ENCODE measurements around the gene LRP11.
"Not testable (repeated sequence)": the region's sequence is repeated elsewhere in the genome, so short reads cannot be mapped to it uniquely, and the experiment has no call there.

The LRP11 gene

DNA sequence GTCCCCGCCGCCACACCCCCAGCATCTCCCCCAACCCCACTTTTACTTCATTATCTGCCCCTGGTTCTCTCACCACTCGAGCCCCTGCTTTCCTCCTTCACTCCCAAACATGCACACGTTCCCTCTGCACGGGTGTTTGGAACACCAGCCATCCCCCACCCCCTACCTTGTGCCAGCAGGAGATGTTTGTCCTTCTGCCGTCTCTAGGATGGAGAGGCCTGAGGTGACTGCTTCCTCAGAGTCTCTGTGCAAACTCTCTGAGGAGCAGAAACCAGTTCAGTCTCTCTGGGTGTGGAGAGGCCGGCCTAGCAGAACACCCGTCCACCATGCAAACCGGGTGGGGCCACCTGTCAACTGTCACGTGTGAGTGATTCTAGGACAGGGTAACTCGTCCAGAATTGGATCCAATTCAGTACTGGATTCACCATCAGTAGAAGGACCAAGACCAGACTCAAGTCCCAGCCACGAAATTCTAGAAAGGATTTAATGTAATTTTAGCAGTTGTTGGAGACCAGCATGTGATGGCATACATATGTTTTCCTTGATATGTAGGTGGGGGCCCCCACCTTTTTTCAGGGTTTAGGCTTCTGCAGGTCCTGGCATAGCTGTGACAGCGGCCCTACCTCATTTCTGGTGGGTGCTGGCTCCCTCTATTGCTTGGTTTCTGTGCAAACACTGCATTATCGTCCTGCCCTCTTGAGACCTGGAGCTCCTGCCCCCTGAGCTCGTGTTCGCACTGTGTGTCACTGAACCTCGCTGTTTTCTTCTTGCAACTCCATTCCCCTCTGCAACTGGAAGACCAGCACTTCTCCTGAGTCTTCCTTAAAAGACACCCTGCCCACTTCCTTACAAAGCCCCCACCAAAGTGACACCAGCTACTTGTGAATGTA is 33.9 kb upstream of the LRP11 start, which contains the start of gene RAET1E:
Gene RAET1E, minus strand, starts transcription at position 259 of the 890 bp plus-strand sequence. CDS start 7,212 bp downstream, outside the sequence.
- DNase-seq (ENCODE audit: low read depth), result peak; percentile 21

DNA sequence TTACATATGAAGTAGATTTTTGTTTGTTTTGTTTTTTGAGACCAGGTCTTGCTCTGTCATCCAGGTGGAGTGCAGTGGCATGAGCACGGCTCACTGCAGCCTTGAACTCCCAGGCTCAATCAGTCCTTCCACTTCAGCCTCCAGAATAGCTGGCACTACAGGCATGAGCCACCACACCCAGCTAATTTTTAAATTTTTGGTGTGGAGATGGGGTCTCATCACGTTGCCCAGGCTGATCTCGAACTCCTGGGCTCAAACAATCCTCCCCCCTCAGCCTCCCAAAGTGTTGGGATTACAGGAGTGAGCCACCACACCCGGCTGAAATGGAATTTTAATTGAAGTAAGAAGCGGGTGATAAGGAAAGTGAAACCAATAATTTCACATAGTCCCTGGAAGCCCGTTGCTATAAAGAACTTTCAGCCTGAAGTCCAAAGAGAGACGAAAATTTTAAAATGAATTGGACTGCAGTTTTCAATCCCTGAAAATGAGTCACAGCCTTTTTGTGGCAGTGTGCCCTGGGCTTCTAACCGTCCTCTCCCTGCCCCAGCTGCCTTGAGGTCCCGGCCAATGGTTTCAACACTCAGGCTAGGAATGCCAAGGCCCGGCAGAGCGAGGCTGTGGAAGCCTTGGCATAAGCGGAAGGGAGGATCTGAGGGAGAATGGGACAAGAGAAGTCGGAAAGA is 33.0 kb upstream of the LRP11 start:
- peak; percentile 90 for DNase-seq (ENCODE audit: low read depth)

GRCh38 chr6:149896491-149896890 is 32.3 kb upstream of the LRP11 start:
- peak; percentile 76 for DNase-seq (ENCODE audit: low read depth)

DNA sequence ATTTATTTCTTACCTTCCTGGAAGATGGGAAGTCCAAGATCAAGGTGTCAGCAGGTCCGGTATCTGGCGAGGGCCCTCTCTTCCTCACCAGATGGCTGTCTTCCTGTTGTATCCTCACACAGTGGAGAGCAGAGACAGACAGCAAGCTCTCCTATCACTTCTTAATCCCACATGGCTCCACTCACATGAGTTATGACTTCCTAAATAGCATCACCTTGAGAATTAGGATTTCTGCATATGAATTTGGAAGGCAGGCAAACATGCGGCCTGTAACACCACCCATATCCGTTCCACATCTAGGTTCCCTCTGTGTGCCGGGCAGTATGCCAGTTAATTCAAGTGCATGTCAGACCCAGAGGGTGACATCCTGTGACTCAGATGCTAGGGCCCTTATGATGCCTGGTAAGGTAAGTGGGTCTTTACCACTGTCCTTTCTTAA is 31.7 kb upstream of the LRP11 start:
- peak; percentile 94 for DNase-seq (ENCODE audit: low read depth)

GRCh38 chr6:149895048-149895590 is 31.0 kb upstream of the LRP11 start:
- DNase-seq (ENCODE audit: low read depth), result peak; percentile 77

DNA sequence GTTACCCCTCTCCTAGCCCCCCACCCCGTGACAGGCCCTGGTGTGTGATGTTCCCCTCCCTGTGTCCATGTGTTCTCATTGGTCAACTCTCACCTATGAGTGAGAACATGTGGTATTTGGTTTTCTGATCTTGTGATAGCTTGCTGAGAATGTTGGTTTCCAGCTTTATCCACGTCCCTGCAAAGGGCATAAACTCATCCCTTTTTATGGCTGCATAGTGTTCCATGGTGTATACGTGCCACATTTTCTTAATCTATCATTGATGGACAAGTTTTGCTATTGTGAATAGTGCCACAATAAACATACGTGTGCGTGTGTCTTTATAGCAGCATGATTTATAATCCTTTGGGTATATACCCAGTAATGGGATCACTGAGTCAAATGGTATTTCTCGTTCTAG is 27.7 kb upstream of the LRP11 start:
- DNase-seq (ENCODE audit: low read depth), result not testable (repeated sequence)

- DNase-seq (ENCODE audit: low read depth), result no peak
Observed at GRCh38 chr6:149891259-149891658, 27.1 kb upstream of the LRP11 start.

GRCh38 chr6:149890629-149891045 is 26.5 kb upstream of the LRP11 start:
- no peak for DNase-seq (ENCODE audit: low read depth)

- DNase-seq (ENCODE audit: low read depth), result no peak
Observed at GRCh38 chr6:149889326-149889725, 25.2 kb upstream of the LRP11 start.

DNA sequence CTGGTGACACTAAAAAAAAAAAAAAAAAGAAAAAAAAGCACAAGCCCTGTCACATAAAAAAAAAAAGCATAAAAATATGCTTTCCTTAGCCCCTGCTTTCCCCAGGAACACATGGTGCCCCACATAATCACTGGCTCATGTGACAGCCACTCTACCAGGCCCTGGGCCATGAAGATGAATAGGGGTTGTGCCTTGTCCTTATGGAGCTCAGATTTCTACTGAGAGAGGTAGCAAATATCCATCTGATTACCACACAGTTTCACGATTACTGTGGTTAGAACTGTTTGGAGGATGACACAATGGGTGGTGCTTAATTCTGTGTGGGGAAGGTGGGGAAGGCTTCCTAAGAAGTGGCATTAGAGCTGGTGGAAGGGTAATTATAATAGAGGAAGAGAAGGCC is 24.5 kb upstream of the LRP11 start:
- peak; percentile 42 for DNase-seq (ENCODE audit: low read depth)

DNA sequence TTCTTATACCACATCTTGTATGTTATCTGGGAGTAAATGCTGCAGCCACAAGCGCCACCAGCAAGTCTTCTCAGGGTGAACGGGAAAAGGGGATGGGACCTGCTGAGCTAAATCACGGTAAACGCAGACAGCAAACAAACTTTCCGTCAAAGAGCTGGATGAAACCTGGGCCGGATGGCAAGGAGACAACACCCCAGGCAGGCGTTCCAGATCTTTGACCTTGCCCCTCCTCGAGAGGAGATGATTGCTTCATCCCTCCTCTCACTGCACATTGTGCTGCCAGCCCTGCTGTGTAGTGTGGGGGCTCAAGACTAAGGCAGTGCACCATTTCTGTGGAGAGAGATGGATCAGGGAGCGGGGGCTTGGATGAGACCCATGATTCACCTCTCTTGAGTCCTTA is 23.9 kb upstream of the LRP11 start:
- DNase-seq (ENCODE audit: low read depth), result no peak

GRCh38 chr6:149887343-149887742 is 23.2 kb upstream of the LRP11 start:
- peak; percentile 87 for DNase-seq (ENCODE audit: low read depth)

- DNase-seq (ENCODE audit: low read depth), result no peak
Observed at GRCh38 chr6:149885888-149886287, 21.7 kb upstream of the LRP11 start.

DNA sequence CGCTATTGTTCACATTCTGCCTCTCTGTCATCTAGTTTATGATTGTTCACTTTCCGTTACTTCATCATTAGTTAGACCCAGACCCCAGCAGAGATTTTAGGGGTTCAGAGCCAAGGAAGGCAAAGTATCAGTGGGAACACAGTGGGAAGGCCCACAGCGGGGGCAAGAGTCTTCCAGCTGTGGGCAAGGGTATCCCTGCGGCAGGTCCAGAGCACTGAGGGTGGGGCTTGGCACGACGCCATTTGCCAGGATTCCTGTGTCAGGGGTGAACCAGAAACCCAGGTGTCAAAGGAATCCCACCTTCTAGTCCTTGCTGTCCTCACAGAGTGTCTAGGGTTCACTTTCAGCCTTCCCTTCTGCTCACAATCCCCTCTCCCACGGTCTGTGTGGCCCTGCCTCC is 20.5 kb upstream of the LRP11 start:
- DNase-seq (ENCODE audit: low read depth), result no peak

GRCh38 chr6:149884215-149884614 is 20.1 kb upstream of the LRP11 start:
- no peak for DNase-seq (ENCODE audit: low read depth)

GRCh38 chr6:149881860-149882259 is 17.7 kb upstream of the LRP11 start:
- DNase-seq (ENCODE audit: low read depth), result no peak

DNA sequence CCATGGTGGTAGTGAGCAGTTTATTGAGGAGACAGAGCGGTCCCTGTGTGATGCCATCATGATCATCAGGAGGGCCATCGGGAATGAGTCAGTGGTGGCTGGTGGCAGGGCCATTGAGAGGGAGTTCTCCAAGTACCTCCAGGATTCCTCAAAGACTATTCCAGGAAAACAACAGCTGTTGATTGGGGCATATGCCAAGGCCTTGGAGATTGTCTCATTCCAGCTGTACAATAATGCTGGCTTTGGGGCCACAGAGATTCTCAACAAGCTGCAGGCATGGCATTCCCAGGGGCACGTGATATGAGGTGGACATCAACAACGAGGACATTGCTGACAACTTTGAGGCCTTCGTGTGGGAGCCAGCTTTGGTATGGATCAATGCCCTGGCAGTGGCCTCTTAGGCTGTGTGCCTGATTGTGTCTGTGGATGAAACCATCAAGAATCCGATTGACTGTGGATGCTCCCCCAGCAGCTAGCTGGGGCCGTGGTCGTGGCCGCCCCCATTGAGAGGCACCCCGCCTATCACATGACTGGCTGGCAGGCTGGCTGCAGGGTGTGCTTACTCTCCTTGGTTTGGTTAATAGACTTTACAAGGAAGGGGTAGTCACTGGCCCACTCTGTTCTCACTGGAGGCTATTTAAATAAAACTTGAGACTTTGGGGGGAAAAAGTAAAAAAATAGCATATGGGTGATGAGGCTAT is 17.1 kb upstream of the LRP11 start:
- no peak for DNase-seq (ENCODE audit: low read depth)

DNA sequence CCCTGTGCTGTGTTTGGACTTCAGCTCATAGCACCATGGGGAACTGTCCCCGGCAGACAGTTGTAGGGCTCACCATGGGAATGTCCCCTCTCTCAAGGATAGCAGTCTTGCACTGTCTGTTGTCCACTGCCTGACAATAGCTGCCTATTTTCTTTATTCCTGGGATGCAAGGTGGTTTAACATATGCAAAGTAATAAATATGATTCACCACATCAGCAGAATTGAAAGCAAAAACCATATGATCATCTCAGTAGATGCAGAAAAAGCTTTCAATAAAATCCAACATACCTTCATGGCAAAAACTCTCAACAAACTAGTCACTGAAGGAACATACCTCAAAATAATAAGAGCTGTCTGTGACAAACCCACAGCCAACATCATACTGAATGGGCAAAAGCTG is 13.5 kb upstream of the LRP11 start:
- DNase-seq (ENCODE audit: low read depth), result no peak

- DNase-seq (ENCODE audit: low read depth), result no peak
Observed at GRCh38 chr6:149876241-149876933, 12.2 kb upstream of the LRP11 start.

- no peak for DNase-seq (ENCODE audit: low read depth)
Observed at GRCh38 chr6:149872233-149872632, 8.1 kb upstream of the LRP11 start.

DNA sequence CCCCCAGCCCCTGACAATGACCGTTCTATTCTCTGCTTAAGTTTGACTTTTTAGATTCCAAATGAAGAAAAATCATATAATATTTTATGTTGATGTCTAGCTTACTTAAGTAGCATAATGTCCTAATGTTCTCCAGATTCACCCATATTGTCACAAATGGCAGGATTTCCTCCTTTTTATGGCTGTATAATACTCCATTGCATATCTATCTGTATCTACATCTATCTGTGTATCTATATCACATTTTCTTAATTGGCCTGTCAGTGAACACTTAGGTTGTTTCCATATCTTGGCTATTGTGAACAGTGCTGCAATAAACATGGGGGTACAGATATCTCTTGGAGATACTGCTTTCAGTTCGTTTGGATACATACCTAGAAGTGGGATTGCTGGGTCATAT is 7.0 kb upstream of the LRP11 start:
- no peak for DNase-seq (ENCODE audit: low read depth)
